ENCODE results near the gene SLC35F4. TPM values are rescaled to one million over a fixed set of nuclear protein-coding genes. Genes with fewer than 3 reads are reported as not detected.

SLC35F4 gene
- polyA plus RNA-seq, 1 donor from 2014 or later: 21.0 TPM

- no peaks in the 10 kb centered on the region for H3K36me3 ChIP-seq (ENCODE audit: insufficient read depth, low read length)
- no peaks in the 10 kb centered on the region for H3K9me3 ChIP-seq (ENCODE audit: low read length)
- H3K27ac ChIP-seq (ENCODE audit: low read length): no peak overlapping the region
- no peak overlapping the region for H3K9ac ChIP-seq (ENCODE audit: low read length)
- no peak overlapping the region for H3K4me3 ChIP-seq (ENCODE audit: low read length)
- H3K9me2 ChIP-seq (ENCODE audit: insufficient read depth, low read length): no peaks in the 10 kb centered on the region
- H3K4me2 ChIP-seq (ENCODE audit: low read length): no peak overlapping the region
- H3K79me2 ChIP-seq (replicated peaks; ENCODE audit: insufficient read depth, low read length): no peaks in the 10 kb centered on the region
- no peaks in the 10 kb centered on the region for H4K20me1 ChIP-seq (ENCODE audit: insufficient read depth)
- H3K27me3 ChIP-seq (ENCODE audit: insufficient read depth, low read depth, low read length): no peaks in the 10 kb centered on the region
- no peak overlapping the region for H2AFZ ChIP-seq (ENCODE audit: low read depth, low read length)
- no peak for TF ChIP-seq POLR2AphosphoS5 (IDR thresholded peaks at IDR 0.05)
- no peaks in the 10 kb centered on the region for H3F3A ChIP-seq (ENCODE audit: insufficient read depth, low read length, poor library complexity, severe bottlenecking)
Measured at GRCh38 chr14:57875985-57876384, 10.1 kb upstream of the SLC35F4 start.

DNA sequence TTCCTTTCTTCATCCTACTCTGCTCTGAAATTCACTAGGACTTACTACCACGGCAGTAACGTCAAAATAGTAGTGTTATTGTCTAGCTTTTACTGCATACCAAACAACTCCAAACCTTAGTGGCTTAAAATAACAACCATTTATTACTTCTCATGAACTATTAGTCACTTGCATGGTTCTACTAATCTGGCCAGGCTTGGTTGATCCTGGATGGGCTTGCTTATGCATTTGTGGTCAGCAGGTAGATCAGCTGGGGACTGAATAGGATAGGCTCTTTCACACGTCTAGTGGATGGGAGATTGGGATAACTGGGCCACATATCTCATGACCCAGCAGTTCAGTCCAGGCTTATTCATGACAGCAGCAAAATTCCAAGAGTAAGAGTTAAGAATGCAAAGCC is 9.4 kb upstream of the SLC35F4 start:
- no peak overlapping the region for H3K4me3 ChIP-seq (ENCODE audit: low read length)
- no peaks in the 10 kb centered on the region for H3K9me3 ChIP-seq (ENCODE audit: low read length)
- TF ChIP-seq EZH2 (IDR thresholded peaks at IDR 0.05; ENCODE audit: borderline replicate concordance, insufficient read depth, low read length, poor library complexity, severe bottlenecking) (no peak), EP300 (conservative IDR thresholded peaks at IDR 0.05; ENCODE audit: poor library complexity, severe bottlenecking) (no peak), CTCF (IDR thresholded peaks at IDR 0.05; ENCODE audit: poor library complexity, severe bottlenecking) (no peak), SMC3 (conservative IDR thresholded peaks at IDR 0.05; ENCODE audit: poor library complexity) (no peak), TAF1 (IDR thresholded peaks at IDR 0.05; ENCODE audit: low read depth) (no peak), MXI1 (conservative IDR thresholded peaks at IDR 0.05; ENCODE audit: poor library complexity, severe bottlenecking) (no peak), POLR2AphosphoS5 (IDR thresholded peaks at IDR 0.05) (no peak), RAD21 (conservative IDR thresholded peaks at IDR 0.05) (no peak)
- TF ChIP-seq, protein P1, sequence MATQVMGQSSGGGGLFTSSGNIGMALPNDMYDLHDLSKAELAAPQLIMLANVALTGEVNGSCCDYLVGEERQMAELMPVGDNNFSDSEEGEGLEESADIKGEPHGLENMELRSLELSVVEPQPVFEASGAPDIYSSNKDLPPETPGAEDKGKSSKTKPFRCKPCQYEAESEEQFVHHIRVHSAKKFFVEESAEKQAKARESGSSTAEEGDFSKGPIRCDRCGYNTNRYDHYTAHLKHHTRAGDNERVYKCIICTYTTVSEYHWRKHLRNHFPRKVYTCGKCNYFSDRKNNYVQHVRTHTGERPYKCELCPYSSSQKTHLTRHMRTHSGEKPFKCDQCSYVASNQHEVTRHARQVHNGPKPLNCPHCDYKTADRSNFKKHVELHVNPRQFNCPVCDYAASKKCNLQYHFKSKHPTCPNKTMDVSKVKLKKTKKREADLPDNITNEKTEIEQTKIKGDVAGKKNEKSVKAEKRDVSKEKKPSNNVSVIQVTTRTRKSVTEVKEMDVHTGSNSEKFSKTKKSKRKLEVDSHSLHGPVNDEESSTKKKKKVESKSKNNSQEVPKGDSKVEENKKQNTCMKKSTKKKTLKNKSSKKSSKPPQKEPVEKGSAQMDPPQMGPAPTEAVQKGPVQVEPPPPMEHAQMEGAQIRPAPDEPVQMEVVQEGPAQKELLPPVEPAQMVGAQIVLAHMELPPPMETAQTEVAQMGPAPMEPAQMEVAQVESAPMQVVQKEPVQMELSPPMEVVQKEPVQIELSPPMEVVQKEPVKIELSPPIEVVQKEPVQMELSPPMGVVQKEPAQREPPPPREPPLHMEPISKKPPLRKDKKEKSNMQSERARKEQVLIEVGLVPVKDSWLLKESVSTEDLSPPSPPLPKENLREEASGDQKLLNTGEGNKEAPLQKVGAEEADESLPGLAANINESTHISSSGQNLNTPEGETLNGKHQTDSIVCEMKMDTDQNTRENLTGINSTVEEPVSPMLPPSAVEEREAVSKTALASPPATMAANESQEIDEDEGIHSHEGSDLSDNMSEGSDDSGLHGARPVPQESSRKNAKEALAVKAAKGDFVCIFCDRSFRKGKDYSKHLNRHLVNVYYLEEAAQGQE (IDR thresholded peaks at IDR 0.05; ENCODE audit: borderline replicate concordance): no peak
- H3K9ac ChIP-seq (ENCODE audit: low read length): no peak overlapping the region
- H3K9me2 ChIP-seq (ENCODE audit: insufficient read depth, low read length): no peaks in the 10 kb centered on the region
- H3K27ac ChIP-seq (ENCODE audit: low read length): no peak overlapping the region
- H3K27me3 ChIP-seq (ENCODE audit: insufficient read depth, low read depth, low read length): no peaks in the 10 kb centered on the region
- H3K36me3 ChIP-seq (ENCODE audit: insufficient read depth, low read length): no peaks in the 10 kb centered on the region
- H3K79me2 ChIP-seq (replicated peaks; ENCODE audit: insufficient read depth, low read length): no peaks in the 10 kb centered on the region
- H3F3A ChIP-seq (ENCODE audit: insufficient read depth, low read length, poor library complexity, severe bottlenecking): no peaks in the 10 kb centered on the region
- no peaks in the 10 kb centered on the region for H4K20me1 ChIP-seq (ENCODE audit: insufficient read depth)
- no peak overlapping the region for H3K4me2 ChIP-seq (ENCODE audit: low read length)
- H2AFZ ChIP-seq (ENCODE audit: low read depth, low read length): no peak overlapping the region

Measured in neural cell (in vitro differentiated cells).